CD14-positive monocyte (primary cell): ENCODE data around the gene KRTAP5-3. TPM values are rescaled to one million over a fixed set of nuclear protein-coding genes. Genes with fewer than 3 reads are reported as not detected.
"Not testable (repeated sequence)": the region's sequence is repeated elsewhere in the genome, so short reads cannot be mapped to it uniquely, and the experiment has no call there.

ENCODE experiments used
- DNase-seq, 3 donors: peaks; one replicate each; pipeline ENCODE4 v3.0.0-alpha.2; 2011 to 2022
- H2AFZ ChIP-seq: 2 replicates; pipeline ENCODE4 v1.6.0; 2012; ENCODE audit warnings: mild to moderate bottlenecking, low read depth, low read length, inconsistent platforms; ENCODE audit not compliant: insufficient read depth, poor library complexity, severe bottlenecking
- H3K27ac ChIP-seq, 2 donors: 1 replicate in 1 of 2; 2 replicates in 1 of 2; pipeline ENCODE4 v1.5.1; 2012 to 2013; ENCODE audit warnings: low read length in 2 of 2, control low read depth in 1 of 2, inconsistent platforms in 1 of 2, low read depth in 1 of 2, mild to moderate bottlenecking in 1 of 2
- H3K27me3 ChIP-seq, 2 donors: one replicate each; pipeline versions ENCODE4 v1.6.0 to v1.6.1; 2011 to 2013; ENCODE audit warnings: low read length in 2 of 2; ENCODE audit not compliant: control insufficient read depth in 2 of 2, insufficient read depth in 2 of 2
- H3K36me3 ChIP-seq, 2 donors: replicated peaks in 1 of 2; 1 replicate in 1 of 2; 2 replicates in 1 of 2; pipeline versions ENCODE4 v1.5.1 to v1.6.1; 2012 to 2013; ENCODE audit warnings: low read length in 2 of 2, control low read depth in 1 of 2, inconsistent platforms in 1 of 2, mild to moderate bottlenecking in 1 of 2; ENCODE audit not compliant: insufficient read depth in 2 of 2, control insufficient read depth in 1 of 2
- H3K4me1 ChIP-seq, 2 donors: 1 replicate in 1 of 2; 2 replicates in 1 of 2; pipeline versions ENCODE4 v1.5.1 to v1.6.1; 2012 to 2013; ENCODE audit warnings: low read length in 2 of 2, control low read depth in 1 of 2, inconsistent platforms in 1 of 2, mild to moderate bottlenecking in 1 of 2, moderate library complexity in 1 of 2; ENCODE audit not compliant: insufficient read depth in 2 of 2, control insufficient read depth in 1 of 2
- H3K4me2 ChIP-seq: replicated peaks from 2 replicates; pipeline ENCODE3; 2012; ENCODE audit warnings: low read length, moderate library complexity, mild to moderate bottlenecking; ENCODE audit not compliant: poor library complexity, severe bottlenecking; ENCODE audit errors: extremely low read depth
- H3K4me3 ChIP-seq, 3 experiments: fragments of 200-600 bp in 1 of 3; sonication (generic) in 1 of 3; replicated peaks in 1 of 3; 1 replicate in 2 of 3; 2 replicates in 1 of 3; pipeline ENCODE4 v1.5.1; 2011 to 2013; ENCODE audit warnings: low read length in 3 of 3, mild to moderate bottlenecking in 3 of 3, control low read depth in 2 of 3, low read depth in 2 of 3, inconsistent platforms in 1 of 3, moderate library complexity in 1 of 3
- H3K79me2 ChIP-seq: 2 replicates; pipeline ENCODE4 v1.6.0; 2012; ENCODE audit warnings: mild to moderate bottlenecking, control low read depth, inconsistent platforms, low read length, moderate library complexity; ENCODE audit not compliant: insufficient read depth
- H3K9ac ChIP-seq: 2 replicates; pipeline ENCODE4 v1.6.0; 2017; ENCODE audit warnings: low read length, mild to moderate bottlenecking; ENCODE audit not compliant: insufficient read depth, poor library complexity, severe bottlenecking
- H3K9me3 ChIP-seq, 2 donors: replicated peaks in 1 of 2; 1 replicate in 1 of 2; 2 replicates in 1 of 2; pipeline versions ENCODE4 v1.5.1 to v1.6.1; 2012 to 2013; ENCODE audit warnings: low read length in 2 of 2, control low read depth in 1 of 2; ENCODE audit not compliant: control insufficient read depth in 1 of 2, insufficient read depth in 1 of 2
- H4K20me1 ChIP-seq: 2 replicates; pipeline ENCODE4 v1.6.0; 2012; ENCODE audit warnings: mild to moderate bottlenecking, low read length, control low read depth, moderate library complexity; ENCODE audit not compliant: insufficient read depth
- H3K27ac Mint-ChIP-seq, 7 donors: one replicate each; pipeline ENCODE4 v1.8.0; 2020; ENCODE audit warnings: mild to moderate bottlenecking in 7 of 7, mixed read lengths in 7 of 7, moderate library complexity in 6 of 7, inconsistent platforms in 2 of 7
- H3K27me3 Mint-ChIP-seq, 3 donors: one replicate each; pipeline ENCODE4 v1.8.0; 2021 to 2022; ENCODE audit warnings: low read depth in 3 of 3, mild to moderate bottlenecking in 3 of 3, mixed read lengths in 3 of 3, moderate library complexity in 3 of 3, inconsistent platforms in 1 of 3
- H3K36me3 Mint-ChIP-seq, 2 donors: one replicate each; pipeline ENCODE4 v1.8.0; 2020; ENCODE audit warnings: mixed read lengths in 2 of 2, inconsistent platforms in 1 of 2, mild to moderate bottlenecking in 1 of 2
- H3K4me1 Mint-ChIP-seq: one replicate; pipeline ENCODE4 v1.8.0; 2020; ENCODE audit warnings: mild to moderate bottlenecking, mixed read lengths
- H3K4me3 Mint-ChIP-seq, 2 donors: one replicate each; pipeline ENCODE4 v1.8.0; 2020; ENCODE audit warnings: mild to moderate bottlenecking in 2 of 2, mixed read lengths in 2 of 2, moderate library complexity in 1 of 2
- H3K9me3 Mint-ChIP-seq, 7 donors: one replicate each; pipeline ENCODE4 v1.8.0; 2020 to 2022; ENCODE audit warnings: mixed read lengths in 7 of 7, mild to moderate bottlenecking in 6 of 7, moderate library complexity in 6 of 7, inconsistent platforms in 2 of 7
- CTCF ChIP-seq: fragments of 200-600 bp; IDR thresholded peaks from one replicate; pipeline ENCODE4 v1.8.0; 2022; ENCODE audit warnings: antibody characterized with exemption, mild to moderate bottlenecking
- WGBS: methylation state at CpG from one replicate; pipeline ENCODE4 v1.1.5; 2013; ENCODE audit warnings: missing lambda C conversion rate; ENCODE audit not compliant: insufficient coverage; 5-methylcytosine and 5-hydroxymethylcytosine counted together
- intact Hi-C, 2 donors: fragments of 100-400 bp; cut with micrococcal nuclease; formaldehyde crosslinking; loops; one replicate each; pipeline versions ENCODE4 v1.15.0 to v1.15.1; 2023
- polyA plus RNA-seq, 3 donors: library from polyadenylated mRNA; depleted of rRNA in 1 of 3; unstranded in 2 of 3; stranded (reverse) in 1 of 3; fragments of 300-500 nt in 2 of 3; fragments of >200 nt in 1 of 3; fragmentation: Illumina TruSeq in 2 of 3; gene quantifications; 1 replicate in 2 of 3; 2 replicates in 1 of 3; pipeline ENCODE4 v1.2.3, GENCODE V29; 2012 to 2021

Gene KRTAP5-3
- polyA plus RNA-seq, 3 donors, result not detected

GRCh38 chr11:1648653-1649420 lies 40.6 kb upstream of the KRTAP5-3 start:
- Mint-ChIP-seq H3K27me3 (peaks cover 7 to 27% (median 13%) of the 10 kb centered on the region in 3 donors), H3K4me1 (no peaks in the 10 kb centered on the region), H3K4me3 (no peak overlapping the region), H3K27ac (no peak overlapping the region), H3K36me3 (no peaks in the 10 kb centered on the region), H3K9me3 (no peaks in the 10 kb centered on the region)
- no peak overlapping the region for H3K9ac ChIP-seq
- no peak overlapping the region for H3K27ac ChIP-seq
- H3K4me3 ChIP-seq, result no peak overlapping the region
- no peaks in the 10 kb centered on the region for H4K20me1 ChIP-seq
- no peak for TF ChIP-seq CTCF
- no peaks in the 10 kb centered on the region for H3K36me3 ChIP-seq
- H3K4me1 ChIP-seq, result no peaks in the 10 kb centered on the region
- no peak overlapping the region for H2AFZ ChIP-seq
- no peak overlapping the region for H3K4me2 ChIP-seq
- H3K9me3 ChIP-seq, result no peaks in the 10 kb centered on the region
- intact Hi-C loops, result no loop called here
- H3K79me2 ChIP-seq, result no peaks in the 10 kb centered on the region
- 90% methylated on average over 13 of the region's 28 CpGs for WGBS
- H3K27me3 ChIP-seq, result peaks cover 0 to 8% of the 10 kb centered on the region in 2 donors
- DNase-seq, result no peak

- Histone ChIP-seq H2AFZ (no peak overlapping the region), H3K4me3 (no peak overlapping the region), H3K4me2 (no peak overlapping the region), H3K9ac (no peak overlapping the region), H3K36me3 (no peaks in the 10 kb centered on the region), H3K27ac (no peak overlapping the region), H3K4me1 (no peaks in the 10 kb centered on the region), H4K20me1 (no peaks in the 10 kb centered on the region), H3K79me2 (no peaks in the 10 kb centered on the region), H3K9me3 (no peaks in the 10 kb centered on the region), H3K27me3 (peaks cover 0 to under 1% of the 10 kb centered on the region in 2 donors)
- WGBS, result 97% methylated on average over 34 of the region's 35 CpGs
- Mint-ChIP-seq H3K9me3 (no peaks in the 10 kb centered on the region), H3K4me1 (no peaks in the 10 kb centered on the region), H3K27ac (no peak overlapping the region), H3K36me3 (no peaks in the 10 kb centered on the region), H3K4me3 (no peak overlapping the region), H3K27me3 (peaks cover 1 to 22% (median 11%) of the 10 kb centered on the region in 3 donors)
- no peak for DNase-seq
- intact Hi-C loops, result no loop called here
- no peak for TF ChIP-seq CTCF
These were observed 39.8 kb upstream of the KRTAP5-3 start for GRCh38 chr11:1647901-1648652.

GRCh38 chr11:1646540-1646939 lies 38.3 kb upstream of the KRTAP5-3 start:
- H3K9ac ChIP-seq, H3K36me3 ChIP-seq, H3K9me3 Mint-ChIP-seq, H3K79me2 ChIP-seq, H3K27me3 ChIP-seq, DNase-seq, H3K9me3 ChIP-seq, H3K4me2 ChIP-seq, H3K4me3 Mint-ChIP-seq, H3K4me3 ChIP-seq, H3K4me1 Mint-ChIP-seq, H4K20me1 ChIP-seq, H2AFZ ChIP-seq, H3K36me3 Mint-ChIP-seq, H3K4me1 ChIP-seq, H3K27ac ChIP-seq, H3K27ac Mint-ChIP-seq, intact Hi-C loops: not testable (repeated sequence)
- no CpG with 5 or more reads among the region's 10 CpGs for WGBS
- peaks cover 0 to 19% (median 9%) of the 10 kb centered on the region in 3 donors for H3K27me3 Mint-ChIP-seq
